HG03175 (cell line): ENCODE measurements around the gene ANTXR1.

ENCODE experiments used
- ATAC-seq: cut with Tn5 transposase; IDR thresholded peaks from one replicate; pipeline ENCODE4 v1.9.1; 2021; ENCODE audit warnings: mild to moderate bottlenecking, moderate library complexity; ENCODE audit not compliant: unreplicated experiment

ANTXR1 gene

GRCh38 chr2:69131983-69132675, 119.2 kb downstream of the ANTXR1 start:
- ATAC-seq: no peak

GRCh38 chr2:69132960-69133590, 120.1 kb downstream of the ANTXR1 start:
- no peak for ATAC-seq

DNA sequence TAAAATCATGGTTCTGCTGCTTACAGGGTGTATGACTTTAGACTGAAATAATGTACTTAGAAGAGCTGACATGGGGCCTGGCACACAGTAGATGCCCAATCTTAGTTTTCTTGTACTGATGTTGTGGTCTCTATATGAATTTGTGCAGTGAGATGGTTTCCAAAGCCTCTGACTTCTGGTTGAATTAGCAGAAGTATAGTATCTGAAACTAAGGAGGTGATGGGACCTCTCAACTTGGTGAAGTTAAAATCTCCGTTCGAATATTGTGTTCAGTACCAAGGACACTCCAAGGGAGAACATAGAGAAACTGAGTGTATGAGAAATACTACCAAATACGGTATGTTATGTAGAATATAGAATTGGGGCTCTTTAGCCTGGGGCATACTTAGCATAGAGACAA, 120.9 kb downstream of the ANTXR1 start:
- ATAC-seq: no peak

DNA sequence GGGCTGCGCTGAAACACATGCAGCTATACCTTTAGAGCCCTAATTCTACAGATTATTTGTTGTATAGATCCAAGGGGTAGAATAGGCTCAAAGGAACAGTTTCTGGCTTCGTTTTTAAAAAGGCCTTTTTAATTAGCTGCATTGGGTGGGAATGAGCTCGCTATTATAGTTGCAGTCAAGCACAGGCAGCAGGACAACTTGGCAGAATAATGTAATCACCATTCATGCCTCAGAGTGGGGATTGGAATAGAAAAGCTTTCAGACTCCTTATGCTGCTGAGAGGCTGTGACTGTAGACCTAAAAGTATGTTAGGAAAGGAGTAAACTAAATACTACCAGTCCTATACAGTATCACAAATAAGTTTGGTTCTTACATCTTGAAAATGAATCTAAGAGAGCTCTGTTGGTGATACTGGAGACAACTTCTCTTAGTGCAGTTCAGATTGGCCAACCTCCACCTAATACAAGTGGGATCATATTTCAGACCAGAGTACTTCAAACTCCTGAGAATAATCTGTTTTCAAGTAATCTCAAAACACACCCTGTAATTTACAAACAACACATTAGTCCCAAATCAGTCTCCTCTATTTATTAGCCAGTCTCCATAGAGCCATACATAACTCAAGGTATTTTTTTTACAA, 121.4 kb downstream of the ANTXR1 start:
- no peak for ATAC-seq

DNA sequence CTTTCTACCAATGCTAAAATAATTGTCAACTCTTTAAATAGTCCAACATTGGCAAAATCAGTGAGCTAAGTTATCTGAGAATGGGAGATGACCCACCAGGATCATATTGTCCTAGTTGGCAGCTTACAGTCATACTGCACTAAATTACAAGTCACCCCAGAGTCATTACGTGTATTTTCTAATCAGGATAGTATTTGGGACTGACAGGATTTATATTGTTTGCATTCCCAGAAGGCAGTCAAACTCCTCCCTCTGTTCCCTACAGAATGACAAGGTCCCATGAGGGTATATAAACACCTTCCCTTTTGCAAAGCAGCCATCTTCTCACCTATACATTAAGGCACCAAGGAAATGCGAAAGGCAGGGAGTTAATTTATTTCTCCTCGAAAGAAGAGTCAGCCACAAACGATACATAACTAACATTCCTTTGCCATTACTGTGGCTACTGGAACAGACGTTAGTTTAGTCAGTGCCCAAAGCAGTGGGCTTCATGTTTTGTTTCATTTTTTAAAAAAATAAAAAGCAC, 125.3 kb downstream of the ANTXR1 start:
- ATAC-seq: no peak

DNA sequence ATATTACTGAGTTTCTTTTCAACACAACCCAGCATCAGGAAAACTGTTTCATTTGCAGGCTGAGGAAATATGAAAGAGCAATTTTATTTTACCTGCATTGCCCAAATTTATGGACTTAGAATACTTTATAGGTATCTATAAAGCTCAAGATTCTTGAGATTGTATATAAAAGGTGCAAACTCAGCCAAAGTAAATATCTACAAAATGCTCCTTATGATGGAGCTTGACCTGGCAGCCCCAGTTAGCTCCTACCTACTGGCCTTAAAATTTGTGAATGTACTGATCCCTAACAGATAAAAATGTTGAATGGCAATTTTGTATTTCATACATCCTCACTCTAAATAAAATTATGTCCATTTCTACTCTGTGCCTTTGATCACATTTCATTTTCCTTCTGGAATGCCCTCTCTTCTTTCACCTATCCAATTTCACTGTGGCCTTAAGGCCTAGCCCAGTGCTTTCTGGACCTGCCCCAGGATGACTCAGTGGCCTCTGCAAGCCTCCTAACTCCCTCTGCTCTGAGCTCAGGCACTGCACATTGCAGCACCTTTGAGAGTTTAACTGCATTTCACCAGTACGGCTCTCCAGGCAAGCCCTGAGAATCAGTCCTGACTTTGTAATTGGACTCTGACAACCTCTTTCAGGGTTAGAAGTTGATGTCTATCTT, 125.9 kb downstream of the ANTXR1 start:
- ATAC-seq: no peak

DNA sequence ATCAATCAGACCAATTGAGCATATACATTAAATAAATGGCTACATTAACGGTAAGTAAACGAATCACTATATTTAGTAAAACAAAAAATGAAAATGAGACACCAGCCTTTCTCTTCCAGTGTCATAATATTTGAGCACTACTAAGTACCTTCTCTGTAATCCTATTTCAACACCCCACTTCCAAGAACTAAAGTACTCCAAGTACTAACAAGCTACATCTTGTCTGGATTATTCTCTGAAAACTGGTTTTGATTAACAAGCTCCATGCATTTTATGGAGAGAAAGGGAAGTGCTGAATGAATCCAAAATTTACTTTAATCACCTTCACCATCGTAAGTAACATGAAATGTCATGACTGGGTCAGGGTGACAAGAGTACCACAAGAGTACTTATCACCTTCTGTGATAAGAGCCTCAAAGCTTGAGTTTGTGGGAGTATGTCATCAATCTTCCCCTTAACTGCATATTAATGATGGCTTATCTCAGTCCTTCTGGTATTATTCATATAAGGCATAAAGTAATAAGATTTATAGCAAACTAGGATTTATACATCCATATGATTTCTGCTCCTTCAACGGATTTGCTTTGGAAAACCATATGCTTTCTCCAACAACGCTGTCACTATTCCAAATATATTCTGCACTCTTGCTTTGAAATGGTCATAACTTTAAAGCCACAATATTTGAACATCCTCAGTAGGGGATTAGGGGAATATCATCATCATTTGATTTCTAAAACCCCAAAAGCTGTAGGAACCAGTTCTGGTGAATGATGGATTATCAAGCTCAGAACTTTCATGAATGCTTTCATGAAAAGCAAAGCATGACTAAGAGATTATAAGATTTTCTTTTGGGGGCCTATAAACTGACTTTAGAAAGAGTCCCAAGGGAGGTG, 127.0 kb downstream of the ANTXR1 start:
- no peak for ATAC-seq

DNA sequence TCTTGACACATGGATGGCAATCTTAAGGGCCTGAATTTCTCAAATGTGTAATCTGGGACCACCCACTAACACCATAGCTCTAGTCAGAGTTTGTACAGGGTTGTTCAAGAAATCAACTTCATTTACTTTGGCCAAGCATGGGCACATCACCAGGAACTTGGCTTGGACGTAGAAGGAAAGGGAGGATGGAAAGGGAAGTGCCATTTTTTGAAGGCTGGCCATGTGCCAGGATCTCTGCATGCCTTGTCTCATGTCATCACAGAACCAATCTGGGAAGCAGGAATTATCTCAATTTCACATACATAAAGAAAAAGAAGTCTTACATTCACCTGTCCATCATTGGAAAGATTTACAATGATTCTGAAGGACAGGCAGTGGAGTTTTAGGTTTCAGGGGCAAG, 128.1 kb downstream of the ANTXR1 start:
- ATAC-seq: no peak

DNA sequence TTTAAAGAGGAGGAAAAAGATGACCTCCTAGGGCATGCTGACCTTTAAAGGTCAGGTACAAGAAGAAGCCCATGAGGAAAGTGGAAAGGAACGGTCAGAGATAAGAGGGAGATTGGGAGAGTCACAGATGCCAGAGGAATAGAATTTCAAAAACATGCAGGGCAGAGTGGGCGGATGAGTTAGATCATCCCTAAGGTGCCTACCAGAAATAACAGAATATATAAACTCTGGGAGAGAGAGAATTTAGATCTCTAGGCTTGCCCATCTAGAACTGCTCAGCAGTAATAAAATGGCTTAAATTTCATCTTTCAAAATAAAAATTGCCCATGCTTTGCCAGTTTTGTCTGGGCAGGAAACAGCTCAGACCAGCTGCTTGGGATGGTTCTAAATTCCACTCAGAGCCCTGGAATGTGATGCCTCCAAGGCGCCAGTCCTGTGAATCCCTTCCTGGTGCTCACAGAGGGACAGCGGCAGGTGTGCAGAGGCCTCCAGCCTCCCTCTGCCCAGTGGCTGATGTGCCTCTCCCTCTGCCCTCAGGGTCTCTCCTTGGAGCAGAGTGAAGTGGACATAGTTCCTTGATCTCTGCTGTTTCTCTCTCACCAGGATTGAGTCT, 130.9 kb downstream of the ANTXR1 start:
- ATAC-seq: no peak

DNA sequence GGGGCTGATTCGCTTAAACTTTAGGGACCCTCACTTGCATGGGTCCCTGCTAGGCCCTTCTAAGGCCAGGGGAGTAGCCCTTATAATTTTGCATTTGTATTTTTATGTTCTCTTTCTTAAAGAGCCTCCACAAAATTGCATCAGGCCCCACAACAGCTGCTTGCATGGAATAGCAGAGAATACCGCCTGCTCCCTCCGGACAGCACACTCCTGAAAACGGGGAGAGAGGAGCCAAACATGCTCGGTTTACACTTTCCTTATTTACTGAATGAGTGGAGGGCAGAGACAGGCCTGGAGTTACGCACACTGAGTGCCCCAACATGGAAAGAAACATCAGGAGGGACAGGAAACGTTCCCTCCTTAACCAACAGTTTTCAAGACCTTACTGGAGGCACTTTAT, 132.2 kb downstream of the ANTXR1 start:
- ATAC-seq: no peak

DNA sequence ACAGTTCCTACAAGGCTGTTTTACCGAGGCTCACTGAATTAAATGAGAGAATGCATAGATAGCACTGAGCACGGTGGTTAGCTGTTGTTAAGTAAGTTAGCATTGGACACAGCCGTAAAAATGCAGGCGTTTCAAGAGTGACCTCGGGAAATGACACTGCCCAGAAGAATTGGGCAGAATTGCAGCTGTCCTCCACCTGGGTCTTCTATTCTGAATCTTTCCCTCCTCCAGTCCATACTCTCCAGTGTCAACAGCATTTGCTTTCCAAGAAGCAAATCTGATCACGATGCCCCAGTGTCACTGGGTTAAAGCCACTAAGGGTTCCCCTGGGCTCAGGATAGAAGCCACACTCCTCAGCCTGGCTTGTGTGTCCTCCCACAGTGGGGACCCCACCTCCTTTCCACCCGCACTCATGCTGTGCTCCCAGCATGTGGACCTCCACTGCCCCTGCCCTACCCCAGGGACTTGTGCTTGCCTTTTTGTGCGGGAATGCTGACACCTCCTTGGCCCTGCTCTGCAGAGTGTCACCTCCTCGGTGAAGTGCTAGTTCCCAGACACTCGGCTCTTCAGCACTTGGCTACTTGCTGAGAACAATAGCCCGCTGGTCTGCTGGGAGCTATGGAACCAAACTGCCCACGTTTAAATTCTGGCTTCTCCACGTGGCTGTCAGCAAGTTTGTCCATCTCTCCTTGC, 135.0 kb downstream of the ANTXR1 start:
- ATAC-seq: no peak

GRCh38 chr2:69149631-69150215, 136.7 kb downstream of the ANTXR1 start:
- no peak for ATAC-seq

GRCh38 chr2:69151931-69152330, 139.0 kb downstream of the ANTXR1 start:
- ATAC-seq: no peak

DNA sequence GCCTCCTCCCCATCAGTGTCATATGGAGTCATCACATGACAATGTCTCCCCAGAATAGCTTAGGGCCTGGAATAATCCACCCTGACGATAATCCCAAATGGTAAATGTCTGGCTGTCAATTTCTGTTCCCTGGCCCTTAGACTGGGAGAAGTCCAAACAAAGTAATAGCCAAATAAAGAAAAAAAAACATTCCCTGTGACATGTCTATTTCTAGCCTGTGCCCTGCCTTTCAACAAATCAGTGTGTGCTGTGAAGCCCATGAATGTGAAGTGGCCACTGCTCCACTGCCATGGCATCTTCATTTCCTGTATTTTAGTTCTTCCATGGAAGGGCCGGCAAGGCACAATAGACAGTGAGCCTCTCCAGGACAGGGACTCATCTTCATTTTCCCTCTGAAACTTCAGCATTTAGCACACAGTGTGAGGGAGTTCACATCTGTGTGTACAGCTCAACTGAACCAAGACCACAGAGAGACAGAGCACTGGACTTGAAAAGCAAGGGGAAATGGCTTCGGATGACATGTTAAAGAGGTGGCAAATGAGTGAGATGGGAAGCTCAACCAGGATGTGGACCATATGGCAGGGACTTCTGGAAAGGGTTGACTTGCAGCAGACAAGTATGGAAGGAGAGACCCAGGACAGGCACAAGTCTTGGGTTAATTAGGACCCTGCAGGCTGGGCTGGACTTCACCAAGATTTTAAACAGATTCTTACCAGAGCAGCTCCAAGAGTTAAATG, 140.0 kb downstream of the ANTXR1 start:
- no peak for ATAC-seq

- no peak for ATAC-seq
Measured at GRCh38 chr2:69154106-69154505, 141.1 kb downstream of the ANTXR1 start.

DNA sequence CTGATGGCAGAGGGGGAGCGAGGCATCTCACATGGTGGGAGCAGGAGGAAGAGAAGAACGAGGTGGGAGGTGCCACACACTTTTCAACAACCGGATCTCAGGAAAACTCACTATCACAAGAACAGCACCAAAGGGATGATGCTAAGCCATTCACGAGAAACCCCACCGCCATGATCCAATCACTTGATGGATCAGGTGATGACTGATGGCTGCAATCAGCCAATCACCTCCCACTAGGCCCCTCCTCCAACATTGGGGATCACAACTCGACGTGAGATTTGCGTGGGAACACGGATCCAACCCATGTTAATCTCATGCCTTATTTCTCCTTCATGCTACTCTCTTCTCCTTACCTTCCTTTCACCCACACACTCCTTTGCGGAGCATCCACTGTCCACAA, 143.6 kb downstream of the ANTXR1 start:
- no peak for ATAC-seq

DNA sequence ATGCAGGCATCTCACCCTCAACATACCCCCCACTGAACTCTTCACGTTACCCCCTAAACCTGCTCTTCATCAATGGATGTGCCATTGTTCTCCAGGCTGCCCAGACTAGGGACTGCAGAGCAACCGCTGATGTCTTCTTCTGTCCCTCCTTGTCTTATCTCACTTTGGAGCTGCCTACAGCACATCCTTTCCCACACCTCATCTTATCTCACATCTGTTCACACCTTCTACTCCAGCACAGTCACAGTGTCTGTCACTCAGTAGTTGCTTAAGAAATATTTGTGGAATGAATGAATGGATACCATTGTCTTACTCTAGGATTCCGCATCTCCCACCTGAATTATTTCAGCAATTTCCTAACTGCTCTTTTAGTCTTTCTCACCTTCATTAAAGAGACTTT, 144.5 kb downstream of the ANTXR1 start:
- ATAC-seq: no peak

GRCh38 chr2:69159986-69160385, 147.0 kb downstream of the ANTXR1 start:
- no peak for ATAC-seq

DNA sequence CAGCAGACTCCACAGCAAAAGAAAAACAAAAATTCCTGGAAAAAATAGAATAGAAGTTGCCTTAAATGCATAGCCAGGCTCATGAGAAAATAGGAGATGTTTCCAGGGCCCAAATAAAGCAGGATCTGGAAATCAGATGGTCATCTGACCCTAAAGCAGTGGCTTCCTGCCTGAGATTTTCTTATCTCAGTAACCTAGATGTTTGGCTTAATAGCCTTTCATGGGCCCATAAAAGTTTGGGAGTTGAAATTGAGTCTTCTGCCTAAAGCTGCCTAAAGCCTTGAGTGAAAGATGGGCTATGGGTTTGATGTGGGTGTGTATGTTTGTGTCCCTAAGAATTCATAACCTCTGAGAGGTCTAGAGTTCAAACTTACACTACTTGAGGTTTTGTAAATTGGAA, 149.1 kb downstream of the ANTXR1 start:
- no peak for ATAC-seq
